H1 (cell line): ENCODE measurements around the gene ADGRL2. TPM values are rescaled to one million over a fixed set of nuclear protein-coding genes. Genes with fewer than 3 reads are reported as not detected.

Experiments used
- CTCF ChIA-PET: fragments of 300-600 bp; sonication (Branson Sonifier 250); formaldehyde crosslinking; loops from one replicate; lab custom pipeline; 2021; ENCODE audit not compliant: partially characterized antibody; lab: Charles Lee
- POLR2A ChIA-PET: fragments of 300-600 bp; sonication (Branson Sonifier 250); formaldehyde crosslinking; loops from one replicate; lab custom pipeline; 2021; ENCODE audit warnings: inconsistent platforms; ENCODE audit not compliant: partially characterized antibody; lab: Charles Lee
- DNase-seq, 2 experiments: peaks; one replicate each; pipeline versions ENCODE4 v3.0.0 to v3.0.0-alpha.2; 2010 to 2022; ENCODE audit warnings: low spot score in 2 of 2, low read depth in 1 of 2, mixed read lengths in 1 of 2
- FAIRE-seq: peaks from 2 replicates; lab custom pipeline; 2011; peaks lifted over from hg19 to GRCh38; lab: Jason Lieb, UNC
- H2AFZ ChIP-seq: 2 replicates; pipeline ENCODE4 v1.8.1; 2012; ENCODE audit warnings: low read length, inconsistent platforms
- H2AK5ac ChIP-seq: 2 replicates; pipeline ENCODE4 v1.6.1; 2013; ENCODE audit warnings: low read depth, low read length
- H2BK120ac ChIP-seq: replicated peaks from 2 replicates; pipeline ENCODE3; 2013; ENCODE audit warnings: low read depth, low read length, inconsistent platforms
- H2BK12ac ChIP-seq: 2 replicates; pipeline ENCODE4 v1.6.1; 2013; ENCODE audit warnings: low read depth, low read length
- H2BK15ac ChIP-seq: 2 replicates; pipeline ENCODE4 v1.6.1; 2013; ENCODE audit warnings: low read length
- H2BK20ac ChIP-seq: 2 replicates; pipeline ENCODE4 v1.6.1; 2013; ENCODE audit warnings: low read length
- H2BK5ac ChIP-seq: 2 replicates; pipeline ENCODE4 v1.6.1; 2013; ENCODE audit warnings: low read depth, low read length
- H3K14ac ChIP-seq: 2 replicates; pipeline ENCODE4 v1.6.1; 2013; ENCODE audit warnings: inconsistent platforms; ENCODE audit not compliant: insufficient read length
- H3K18ac ChIP-seq: 2 replicates; pipeline ENCODE4 v1.6.1; 2013; ENCODE audit warnings: low read length; ENCODE audit errors: extremely low read depth
- H3K23ac ChIP-seq: 2 replicates; pipeline ENCODE4 v1.6.1; 2013; ENCODE audit warnings: inconsistent platforms; ENCODE audit not compliant: insufficient read length
- H3K23me2 ChIP-seq: 2 replicates; pipeline ENCODE4 v1.6.1; 2013; ENCODE audit warnings: low read depth, low read length
- H3K27ac ChIP-seq: 2 replicates; pipeline ENCODE4 v1.6.1; 2011; ENCODE audit warnings: low read depth, low read length, inconsistent platforms
- H3K27me3 ChIP-seq, 4 experiments: replicated peaks in 1 of 4; 1 replicate in 1 of 4; 2 replicates in 3 of 4; pipeline versions ENCODE4 v1.6.1 to v1.8.1; 2011 to 2013; ENCODE audit warnings: low read length in 3 of 4, mild to moderate bottlenecking in 3 of 4, inconsistent platforms in 2 of 4, mixed read lengths in 2 of 4, moderate library complexity in 1 of 4; ENCODE audit not compliant: control insufficient read depth in 3 of 4, insufficient read depth in 3 of 4; ENCODE audit errors: extremely low read depth in 1 of 4
- H3K36me3 ChIP-seq, 4 experiments: 2 replicates each; pipeline versions ENCODE4 v1.6.1 to v1.8.1; 2011 to 2013; ENCODE audit warnings: mild to moderate bottlenecking in 4 of 4, low read length in 3 of 4, moderate library complexity in 2 of 4, control low read depth in 1 of 4, inconsistent platforms in 1 of 4; ENCODE audit not compliant: insufficient read depth in 4 of 4, control insufficient read depth in 2 of 4
- H3K4ac ChIP-seq: replicated peaks from 2 replicates; pipeline ENCODE3; 2013; ENCODE audit warnings: low read length, low read depth, mixed read lengths, inconsistent platforms; ENCODE audit not compliant: insufficient read length
- H3K4me1 ChIP-seq, 4 experiments: replicated peaks in 1 of 4; 1 replicate in 1 of 4; 2 replicates in 3 of 4; pipeline versions ENCODE4 v1.6.1 to v1.8.1; 2011 to 2013; ENCODE audit warnings: low read length in 3 of 4, inconsistent platforms in 2 of 4, mixed read lengths in 1 of 4; ENCODE audit not compliant: insufficient read depth in 4 of 4, control insufficient read depth in 3 of 4
- H3K4me2 ChIP-seq, 2 experiments: 2 replicates each; pipeline versions ENCODE4 v1.6.1 to v1.8.1; 2011 to 2013; ENCODE audit warnings: low read depth in 2 of 2, low read length in 2 of 2, control low read depth in 1 of 2, inconsistent platforms in 1 of 2, mild to moderate bottlenecking in 1 of 2; ENCODE audit not compliant: insufficient read depth in 1 of 2
- H3K4me3 ChIP-seq, 4 experiments: fragments of 200-600, 300-600 bp in 1 of 4; sonication (generic), shearing (Covaris generic), sonication (Bioruptor Twin) in 1 of 4; 2 replicates each; pipeline versions ENCODE4 v1.5.1 to v1.8.1; 2011 to 2016; ENCODE audit warnings: low read length in 4 of 4, low read depth in 3 of 4, control low read depth in 2 of 4, inconsistent platforms in 2 of 4, mild to moderate bottlenecking in 2 of 4, mixed read lengths in 1 of 4, moderate library complexity in 1 of 4; ENCODE audit not compliant: insufficient read depth in 2 of 4; ENCODE audit errors: extremely low read depth in 1 of 4
- H3K56ac ChIP-seq: replicated peaks from 2 replicates; pipeline ENCODE3; 2013; ENCODE audit warnings: low read depth, mild to moderate bottlenecking, mixed read lengths, low read length, inconsistent platforms; ENCODE audit not compliant: insufficient read length
- H3K79me1 ChIP-seq: 2 replicates; pipeline ENCODE4 v1.6.1; 2013; ENCODE audit warnings: low read depth, low read length, control low read depth
- H3K79me2 ChIP-seq, 2 experiments: 2 replicates each; pipeline versions ENCODE4 v1.6.1 to v1.8.1; 2012 to 2013; ENCODE audit warnings: low read length in 2 of 2, mild to moderate bottlenecking in 2 of 2, inconsistent platforms in 1 of 2; ENCODE audit not compliant: insufficient read depth in 2 of 2, control insufficient read depth in 1 of 2
- H3K9ac ChIP-seq, 4 experiments: replicated peaks in 1 of 4; 1 replicate in 1 of 4; 2 replicates in 3 of 4; pipeline versions ENCODE4 v1.6.1 to v1.8.1; 2011 to 2013; ENCODE audit warnings: low read depth in 3 of 4, low read length in 3 of 4, control low read depth in 2 of 4, mild to moderate bottlenecking in 2 of 4, moderate library complexity in 2 of 4, inconsistent platforms in 1 of 4; ENCODE audit errors: extremely low read depth in 1 of 4
- H3K9me3 ChIP-seq, 2 experiments: 2 replicates each; pipeline versions ENCODE4 v1.6.1 to v1.8.1; 2012 to 2013; ENCODE audit warnings: mild to moderate bottlenecking in 2 of 2, moderate library complexity in 2 of 2, control low read depth in 1 of 2, inconsistent platforms in 1 of 2, low read depth in 1 of 2, low read length in 1 of 2, mixed read lengths in 1 of 2; ENCODE audit not compliant: insufficient read depth in 2 of 2
- H4K20me1 ChIP-seq, 2 experiments: replicated peaks in 1 of 2; 2 replicates each; pipeline versions ENCODE3 to v1.8.1; 2011 to 2013; ENCODE audit warnings: inconsistent platforms in 2 of 2, low read length in 2 of 2, mild to moderate bottlenecking in 1 of 2; ENCODE audit not compliant: insufficient read depth in 2 of 2, control insufficient read depth in 1 of 2
- H4K5ac ChIP-seq: 2 replicates; pipeline ENCODE4 v1.6.1; 2013; ENCODE audit warnings: low read length, low read depth, mixed read lengths, inconsistent platforms; ENCODE audit not compliant: insufficient read length
- H4K8ac ChIP-seq: 2 replicates; pipeline ENCODE4 v1.8.0; 2013; ENCODE audit warnings: mild to moderate bottlenecking, moderate library complexity, low read length, inconsistent platforms; ENCODE audit not compliant: insufficient read depth; ENCODE audit errors: extremely low read depth
- H4K91ac ChIP-seq: replicated peaks from 2 replicates; pipeline ENCODE3; 2013; ENCODE audit warnings: low read length, mixed read lengths, inconsistent platforms; ENCODE audit not compliant: insufficient read length
- BRCA1 ChIP-seq: IDR thresholded peaks from 2 replicates; pipeline ENCODE4 v1.6.1; 2012; ENCODE audit warnings: low read depth, low read length, improper control_type of control experiment
- EZH2 ChIP-seq: fragments of 200-600 bp; sonication (generic); IDR thresholded peaks from 2 replicates; pipeline ENCODE4 v1.7.1; 2012; ENCODE audit warnings: low read depth, mild to moderate bottlenecking, moderate library complexity, low read length, inconsistent platforms; ENCODE audit not compliant: severe bottlenecking
- HDAC6 ChIP-seq: IDR thresholded peaks from one replicate; pipeline ENCODE4 v1.7.1; 2012; ENCODE audit warnings: low read depth, mild to moderate bottlenecking, inconsistent platforms, low read length, moderate library complexity
- JUN ChIP-seq: IDR thresholded peaks from 2 replicates; pipeline ENCODE4 v1.6.1; 2011; ENCODE audit warnings: low read depth, mild to moderate bottlenecking, improper control_type of control experiment, low read length
- JUND ChIP-seq: IDR thresholded peaks from 2 replicates; pipeline ENCODE4 v1.6.1; 2011; ENCODE audit warnings: mild to moderate bottlenecking, improper control_type of control experiment, low read length
- MAFK ChIP-seq: IDR thresholded peaks from 2 replicates; pipeline ENCODE4 v1.6.1; 2012; ENCODE audit warnings: low read depth, mild to moderate bottlenecking, improper control_type of control experiment, low read length
- PHF8 ChIP-seq: fragments of 200-600 bp; sonication (generic); conservative IDR thresholded peaks from 2 replicates; pipeline ENCODE4 v1.7.1; 2012; ENCODE audit warnings: low read depth, mild to moderate bottlenecking, inconsistent platforms, low read length, moderate library complexity
- RBBP5 ChIP-seq: IDR thresholded peaks from 2 replicates; pipeline ENCODE4 v1.7.1; 2012; ENCODE audit warnings: low read depth, mild to moderate bottlenecking, inconsistent platforms, low read length, moderate library complexity, borderline replicate concordance
- RNF2 ChIP-seq: fragments of 200-900, 300-1000 bp; sonication (generic); IDR thresholded peaks from 2 replicates; pipeline ENCODE4 v1.7.1; 2016; ENCODE audit warnings: borderline replicate concordance, low read depth, mild to moderate bottlenecking, antibody characterized with exemption, low read length; ENCODE audit not compliant: poor library complexity, severe bottlenecking; ENCODE audit errors: missing control alignments
- SIN3A ChIP-seq, 2 experiments: IDR thresholded peaks in 1 of 2; conservative IDR thresholded peaks in 1 of 2; 2 replicates each; pipeline ENCODE4 v1.6.1; 2011 to 2012; ENCODE audit warnings: low read length in 2 of 2, improper control_type of control experiment in 1 of 2, low read depth in 1 of 2, mild to moderate bottlenecking in 1 of 2
- SP2 ChIP-seq: IDR thresholded peaks from 2 replicates; pipeline ENCODE4 v1.6.1; 2012; ENCODE audit warnings: mild to moderate bottlenecking, low read length, inconsistent platforms
- TAF7 ChIP-seq: optimal IDR thresholded peaks from 2 replicates; pipeline ENCODE3; 2011; ENCODE audit warnings: low read depth, mild to moderate bottlenecking, inconsistent platforms, low read length, moderate library complexity, borderline replicate concordance
- WGBS, 2 experiments: shearing (Covaris generic) in 1 of 2; methylation state at CpG; one replicate each; pipeline versions ENCODE4 v1.1.6 to v1.1.7; 2013 to 2015; ENCODE audit warnings: low lambda C conversion rate in 2 of 2, mixed read lengths in 2 of 2, inconsistent platforms in 1 of 2, low coverage in 1 of 2, missing lambda C conversion rate in 1 of 2; ENCODE audit not compliant: insufficient replicate concordance in 2 of 2, insufficient coverage in 1 of 2, insufficient read length in 1 of 2; ENCODE audit errors: extremely low coverage in 1 of 2, missing lambda C conversion rate in 1 of 2; 5-methylcytosine and 5-hydroxymethylcytosine counted together
- polyA plus RNA-seq, 7 experiments: library from polyadenylated mRNA; depleted of rRNA in 3 of 7; stranded (reverse) in 5 of 7; unstranded in 2 of 7; fragments of >200 nt in 5 of 7; fragments of 200-250 nt in 2 of 7; gene quantifications; 1 replicate in 5 of 7; 2 replicates in 1 of 7; 4 replicates in 1 of 7; pipeline versions ENCODE4 v1.2.1 to v1.2.3, GENCODE V29; 2011 to 2013; ENCODE audit warnings: missing spikeins in 2 of 7, mixed read lengths in 2 of 7
- total RNA-seq: library from RNA; stranded (reverse); fragmentation: NEBNext Ultra II Directional; extraction: Animal tissue kit (Norgen Biotek cat#: 25700); gene quantifications from 2 replicates; pipeline ENCODE4 v1.2.1, GENCODE V29; 2021
- TF ChIP-seq, protein P1 (sequence below): IDR thresholded peaks from 2 replicates; pipeline ENCODE4 v1.6.1; 2012; ENCODE audit warnings: inconsistent platforms

The ADGRL2 gene
- total and polyA plus RNA-seq, 2 of the 8 experiments (the other 6 are each of a cell fraction or from before 2014, with no cell fraction given), result 113 to 124 TPM

DNA sequence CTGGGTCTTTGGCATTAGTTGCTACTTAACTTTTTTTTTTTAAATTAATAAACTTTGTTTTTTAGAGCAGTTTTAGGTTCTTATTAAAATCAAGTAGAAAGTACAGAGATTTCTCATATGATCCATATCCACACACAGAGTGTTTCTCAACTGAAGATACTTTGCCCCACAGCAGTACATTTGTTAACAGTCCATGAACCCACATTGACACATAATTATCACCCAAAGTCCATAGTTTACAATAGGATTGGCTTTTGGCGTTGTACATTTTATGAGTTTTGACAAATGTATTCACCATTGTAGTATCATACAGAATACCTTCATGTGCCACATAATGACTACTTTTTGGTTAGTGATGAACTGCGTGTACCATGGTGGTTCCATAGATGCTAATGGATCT, 106.8 kb downstream of the ADGRL2 start:
- H3K4me1 ChIP-seq, result peaks cover 0 to 3% (median 0%) of the 10 kb centered on the region in 4 experiments; a peak in 2 of 7 replicates
- H2BK12ac ChIP-seq, result no peak overlapping the region
- ChIA-PET CTCF (interaction anchor here (0.7 kb wide), 1 partner anchor 1003 kb away, joined by 3 read pairs; no protein-coding TSS in a partner anchor), POLR2A (no interaction called here)
- FAIRE-seq (no peak), DNase-seq (no peak)
- peaks cover 0 to 89% of the 10 kb centered on the region in 2 experiments; a peak in 2 of 4 replicates for H3K79me2 ChIP-seq
- H3K9ac ChIP-seq, result no peak overlapping the region
- peaks cover 0 to 1% (median 0%) of the 10 kb centered on the region in 4 experiments; a peak in 1 of 7 replicates for H3K27me3 ChIP-seq
- no peak overlapping the region for H3K4me3 ChIP-seq
- no peak overlapping the region for H4K8ac ChIP-seq
- no peak overlapping the region for H3K18ac ChIP-seq
- H3K79me1 ChIP-seq, result no peaks in the 10 kb centered on the region
- no peaks in the 10 kb centered on the region; a peak in 1 of 4 replicates for H3K9me3 ChIP-seq
- no peak overlapping the region for H3K14ac ChIP-seq
- H2BK15ac ChIP-seq, result no peak overlapping the region
- H2AK5ac ChIP-seq, result no peak overlapping the region
- H2BK20ac ChIP-seq, result no peak overlapping the region
- H3K56ac ChIP-seq, result no peak overlapping the region
- H3K27ac ChIP-seq, result no peak overlapping the region
- no peak overlapping the region for H2BK5ac ChIP-seq
- H2BK120ac ChIP-seq, result no peak overlapping the region
- WGBS, 2 experiments, result 84% methylated on average over 2 of the region's 2 CpGs; no CpG with 5 or more reads in 1 of the 2 experiments
- peaks cover 0 to 18% (median 8%) of the 10 kb centered on the region in 4 experiments; a peak in 5 of 8 replicates for H3K36me3 ChIP-seq
- no peak overlapping the region for H4K5ac ChIP-seq
- H3K4ac ChIP-seq, result no peak overlapping the region
- H2AFZ ChIP-seq, result no peak overlapping the region
- H3K23me2 ChIP-seq, result no peaks in the 10 kb centered on the region
- no peak overlapping the region for H4K91ac ChIP-seq
- peaks cover 0 to 2% of the 10 kb centered on the region in 2 experiments for H4K20me1 ChIP-seq
- H3K23ac ChIP-seq, result no peak overlapping the region
- H3K4me2 ChIP-seq, result no peak overlapping the region
- TF ChIP-seq SP2 (no peak), RBBP5 (no peak), JUND (no peak), EZH2 (no peak), HDAC6 (no peak), TAF7 (no peak), MAFK (no peak), RNF2 (no peak), PHF8 (no peak), JUN (no peak), SIN3A (conservative IDR thresholded peaks at IDR 0.05 in 1 of 2, IDR thresholded peaks at IDR 0.05 in 1 of 2; ENCODE audit: low read depth in 1 of 2, low read length in 2 of 2) (no peak), BRCA1 (no peak)
- TF ChIP-seq, protein P1, sequence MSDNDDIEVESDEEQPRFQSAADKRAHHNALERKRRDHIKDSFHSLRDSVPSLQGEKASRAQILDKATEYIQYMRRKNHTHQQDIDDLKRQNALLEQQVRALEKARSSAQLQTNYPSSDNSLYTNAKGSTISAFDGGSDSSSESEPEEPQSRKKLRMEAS, result no peak
